NCI-H2107 treated with DMSO at 0.1 percent for 48 hours (cell line): ENCODE measurements around the gene ACSL1.

Experiments
- DNase-seq: peaks from one replicate; lab custom pipeline; 2025; ENCODE audit not compliant: unreplicated experiment; lab: John Stamatoyannopoulos, UW

The ACSL1 gene

GRCh38 chr4:184732126-184732525 lies 93.6 kb downstream of the ACSL1 start:
- peak; percentile 37 for DNase-seq

GRCh38 chr4:184731056-184731455 lies 94.7 kb downstream of the ACSL1 start:
- no peak for DNase-seq

GRCh38 chr4:184729946-184730345 lies 95.8 kb downstream of the ACSL1 start:
- DNase-seq: no peak

- no peak for DNase-seq
These were observed 96.9 kb downstream of the ACSL1 start for GRCh38 chr4:184728858-184729257.

- no peak for DNase-seq
These were observed 98.3 kb downstream of the ACSL1 start for GRCh38 chr4:184727430-184727829.

- DNase-seq: no peak
These were observed 103.0 kb downstream of the ACSL1 start for GRCh38 chr4:184722798-184723197.

GRCh38 chr4:184721254-184721653 lies 104.5 kb downstream of the ACSL1 start:
- DNase-seq: no peak

- DNase-seq: no peak
These were observed 106.4 kb downstream of the ACSL1 start for GRCh38 chr4:184719407-184719806.

GRCh38 chr4:184715526-184715925 lies 110.2 kb downstream of the ACSL1 start:
- no peak for DNase-seq

GRCh38 chr4:184713887-184714286 lies 111.9 kb downstream of the ACSL1 start:
- no peak for DNase-seq

- no peak for DNase-seq
These were observed 113.4 kb downstream of the ACSL1 start for GRCh38 chr4:184712322-184712721.

GRCh38 chr4:184706453-184706852 lies 119.3 kb downstream of the ACSL1 start:
- no peak for DNase-seq

GRCh38 chr4:184705692-184706091 lies 120.1 kb downstream of the ACSL1 start:
- DNase-seq: no peak
